K562 (cell line): Measurements from ENCODE around the gene MAPT. TPM values are rescaled to one million over a fixed set of nuclear protein-coding genes. Genes with fewer than 3 reads are reported as not detected.

Source experiments
- CBX1 ChIP-seq: sonication (generic); IDR thresholded peaks from 2 replicates; pipeline ENCODE4 v1.6.1; 2016; ENCODE audit warnings: antibody characterized with exemption, low read depth, mild to moderate bottlenecking
- CLOCK ChIP-seq: fragments of 250-450 bp; sonication (Bioruptor Pico); IDR thresholded peaks from 2 replicates; pipeline ENCODE4 v1.4.0; 2020; ENCODE audit warnings: mild to moderate bottlenecking, moderate library complexity, borderline replicate concordance
- CREBBP ChIP-seq: IDR thresholded peaks from one replicate; pipeline ENCODE4 v1.6.1; 2012; ENCODE audit warnings: low read depth, mild to moderate bottlenecking, control low read depth, inconsistent platforms, low read length
- E2F5 ChIP-seq: sonication (generic); formaldehyde crosslinking; IDR thresholded peaks from 2 replicates; pipeline ENCODE4 v1.8.0; 2022; ENCODE audit warnings: mild to moderate bottlenecking, missing genetic modification reagents
- ESRRA ChIP-seq: fragments of 450-650 bp; IDR thresholded peaks from 2 replicates; pipeline ENCODE4 v1.6.1; 2014; ENCODE audit warnings: low read depth, mild to moderate bottlenecking, moderate library complexity, borderline replicate concordance
- FOSL1 ChIP-seq: fragments of 200-800 bp; sonication (Bioruptor generic); conservative IDR thresholded peaks from 2 replicates; pipeline ENCODE4 v1.6.1; 2016; ENCODE audit warnings: missing genetic modification characterization, missing compliant biosample characterization
- FOXJ3 ChIP-seq: sonication (generic); formaldehyde crosslinking; IDR thresholded peaks from 2 replicates; pipeline ENCODE4 v1.4.0; 2020; ENCODE audit warnings: mild to moderate bottlenecking, missing genetic modification reagents
- HDAC6 ChIP-seq: IDR thresholded peaks from 2 replicates; pipeline ENCODE4 v1.6.1; 2012; ENCODE audit warnings: low read depth, mild to moderate bottlenecking, control low read depth, inconsistent platforms, low read length, moderate library complexity
- HDGF ChIP-seq: fragments of 450-650 bp; IDR thresholded peaks from 2 replicates; pipeline ENCODE4 v1.6.1; 2016
- MCM7 ChIP-seq, 2 experiments: fragments of 450-650 bp; IDR thresholded peaks; 2 replicates each; pipeline ENCODE4 v1.6.1; 2016 to 2018
- NCOR1 ChIP-seq: fragments of 450-650 bp; IDR thresholded peaks from 2 replicates; pipeline ENCODE4 v1.6.1; 2016; ENCODE audit warnings: mild to moderate bottlenecking, moderate library complexity
- NEUROD1 ChIP-seq: fragments of 150-350 bp; IDR thresholded peaks from 2 replicates; pipeline ENCODE4 v1.6.1; 2014; ENCODE audit warnings: borderline replicate concordance, low read length, low read depth; ENCODE audit not compliant: partially characterized antibody
- POU5F1 ChIP-seq: fragments of 150-350 bp; IDR thresholded peaks from 2 replicates; pipeline ENCODE4 v1.6.1; 2014; ENCODE audit warnings: borderline replicate concordance, low read length, low read depth, mild to moderate bottlenecking; ENCODE audit not compliant: partially characterized antibody
- PRMT5 ChIP-seq: sonication (generic); formaldehyde crosslinking; IDR thresholded peaks from 2 replicates; pipeline ENCODE4 v1.5.0; 2020; ENCODE audit warnings: missing genetic modification reagents
- RAD51 ChIP-seq: fragments of 450-650 bp; IDR thresholded peaks from 2 replicates; pipeline ENCODE4 v1.7.1; 2016; ENCODE audit warnings: low read depth, mild to moderate bottlenecking, borderline replicate concordance
- RBM22 ChIP-seq: fragments of 200-400 bp; formaldehyde crosslinking; IDR thresholded peaks from 2 replicates; pipeline ENCODE4 v1.6.1; 2018; ENCODE audit warnings: low read length, low read depth; ENCODE audit not compliant: poor library complexity, severe bottlenecking
- STAG1 ChIP-seq: sonication (generic); formaldehyde crosslinking; IDR thresholded peaks from 2 replicates; pipeline ENCODE4 v1.5.0; 2020; ENCODE audit warnings: missing genetic modification reagents, borderline replicate concordance
- ZFP36 ChIP-seq: fragments of 150-350 bp; IDR thresholded peaks from 2 replicates; pipeline ENCODE4 v1.6.1; 2018; ENCODE audit warnings: low read length, low read depth; ENCODE audit not compliant: partially characterized antibody
- ZNF217 ChIP-seq: sonication (generic); formaldehyde crosslinking; IDR thresholded peaks from 2 replicates; pipeline ENCODE4 v1.8.0; 2022; ENCODE audit warnings: mild to moderate bottlenecking, missing genetic modification reagents
- ZNF23 ChIP-seq: fragments of 250-450 bp; sonication (Bioruptor Pico); IDR thresholded peaks from 2 replicates; pipeline ENCODE4 v1.4.0; 2020; ENCODE audit warnings: mild to moderate bottlenecking
- ZNF586 ChIP-seq: fragments of 450-650 bp; formaldehyde crosslinking; conservative IDR thresholded peaks from 2 replicates; pipeline ENCODE4 v1.4.0; 2020; ENCODE audit warnings: mild to moderate bottlenecking, moderate library complexity
- polyA plus RNA-seq, 8 experiments: library from polyadenylated mRNA; depleted of rRNA in 4 of 8; stranded (reverse) in 5 of 8; unstranded in 3 of 8; fragments of >200 nt; fragmentation: Nextera tagmentation in 2 of 8; fragmentation: Illumina TruSeq in 1 of 8; extraction: Ambion mirVana in 2 of 8; extraction: Trizol in 1 of 8; gene quantifications; 2 replicates each; pipeline versions ENCODE4 v1.2.1 to v1.2.3, GENCODE V29; 2011 to 2014; ENCODE audit warnings: inconsistent platforms in 1 of 8, missing spikeins in 1 of 8
- total RNA-seq, 7 experiments: library from RNA; depleted of rRNA in 6 of 7; stranded (reverse); fragments of >200 nt in 6 of 7; fragmentation: Illumina TruSeq in 2 of 7; extraction: Trizol in 2 of 7; gene quantifications; 2 replicates each; pipeline versions ENCODE4 v1.2.1 to v1.2.3, GENCODE V29; 2011 to 2021; ENCODE audit warnings: low replicate concordance in 1 of 7
- TF ChIP-seq, protein P1 (sequence below): sonication (generic); formaldehyde crosslinking; IDR thresholded peaks from 2 replicates; pipeline ENCODE4 v1.4.0; 2020; ENCODE audit warnings: mild to moderate bottlenecking, missing genetic modification reagents
- TF ChIP-seq, protein P2 (sequence below): fragments of 200-400 bp; formaldehyde crosslinking; IDR thresholded peaks from 2 replicates; pipeline ENCODE4 v1.6.1; 2017; ENCODE audit warnings: mild to moderate bottlenecking, low read depth, low read length, moderate library complexity

MAPT gene
- total and polyA plus RNA-seq, 9 of the 15 experiments (the other 6 are each of a cell fraction or from before 2014, with no cell fraction given): 0.04 to 1.1 (median 0.36) TPM

GRCh38 chr17:45951941-45952340, 57.6 kb downstream of the MAPT start (continued):
- TF ChIP-seq, protein P1, sequence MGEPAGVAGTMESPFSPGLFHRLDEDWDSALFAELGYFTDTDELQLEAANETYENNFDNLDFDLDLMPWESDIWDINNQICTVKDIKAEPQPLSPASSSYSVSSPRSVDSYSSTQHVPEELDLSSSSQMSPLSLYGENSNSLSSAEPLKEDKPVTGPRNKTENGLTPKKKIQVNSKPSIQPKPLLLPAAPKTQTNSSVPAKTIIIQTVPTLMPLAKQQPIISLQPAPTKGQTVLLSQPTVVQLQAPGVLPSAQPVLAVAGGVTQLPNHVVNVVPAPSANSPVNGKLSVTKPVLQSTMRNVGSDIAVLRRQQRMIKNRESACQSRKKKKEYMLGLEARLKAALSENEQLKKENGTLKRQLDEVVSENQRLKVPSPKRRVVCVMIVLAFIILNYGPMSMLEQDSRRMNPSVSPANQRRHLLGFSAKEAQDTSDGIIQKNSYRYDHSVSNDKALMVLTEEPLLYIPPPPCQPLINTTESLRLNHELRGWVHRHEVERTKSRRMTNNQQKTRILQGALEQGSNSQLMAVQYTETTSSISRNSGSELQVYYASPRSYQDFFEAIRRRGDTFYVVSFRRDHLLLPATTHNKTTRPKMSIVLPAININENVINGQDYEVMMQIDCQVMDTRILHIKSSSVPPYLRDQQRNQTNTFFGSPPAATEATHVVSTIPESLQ: no peak
- 0 out of 2 replicates have a peak, but pooled peaks have one; percentile 25 for TF ChIP-seq FOSL1
- peak; percentile 85 for TF ChIP-seq NCOR1
- TF ChIP-seq ZNF23 (CRISPR knock-in tag): no peak
- TF ChIP-seq, protein P2, sequence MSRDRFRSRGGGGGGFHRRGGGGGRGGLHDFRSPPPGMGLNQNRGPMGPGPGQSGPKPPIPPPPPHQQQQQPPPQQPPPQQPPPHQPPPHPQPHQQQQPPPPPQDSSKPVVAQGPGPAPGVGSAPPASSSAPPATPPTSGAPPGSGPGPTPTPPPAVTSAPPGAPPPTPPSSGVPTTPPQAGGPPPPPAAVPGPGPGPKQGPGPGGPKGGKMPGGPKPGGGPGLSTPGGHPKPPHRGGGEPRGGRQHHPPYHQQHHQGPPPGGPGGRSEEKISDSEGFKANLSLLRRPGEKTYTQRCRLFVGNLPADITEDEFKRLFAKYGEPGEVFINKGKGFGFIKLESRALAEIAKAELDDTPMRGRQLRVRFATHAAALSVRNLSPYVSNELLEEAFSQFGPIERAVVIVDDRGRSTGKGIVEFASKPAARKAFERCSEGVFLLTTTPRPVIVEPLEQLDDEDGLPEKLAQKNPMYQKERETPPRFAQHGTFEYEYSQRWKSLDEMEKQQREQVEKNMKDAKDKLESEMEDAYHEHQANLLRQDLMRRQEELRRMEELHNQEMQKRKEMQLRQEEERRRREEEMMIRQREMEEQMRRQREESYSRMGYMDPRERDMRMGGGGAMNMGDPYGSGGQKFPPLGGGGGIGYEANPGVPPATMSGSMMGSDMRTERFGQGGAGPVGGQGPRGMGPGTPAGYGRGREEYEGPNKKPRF: no peak
- TF ChIP-seq ZNF217: no peak
- no peak for TF ChIP-seq MCM7 (IDR thresholded peaks at IDR 0.05)
- TF ChIP-seq FOXJ3 (CRISPR knock-in tag): no peak
- TF ChIP-seq STAG1 (CRISPR knock-in tag): no peak
- no peak for TF ChIP-seq E2F5 (CRISPR knock-in tag)
- TF ChIP-seq HDAC6: no peak
- no peak for TF ChIP-seq ZFP36
- no peak for TF ChIP-seq PRMT5 (CRISPR knock-in tag)
- no peak for TF ChIP-seq POU5F1
- TF ChIP-seq CBX1: no peak
- TF ChIP-seq NEUROD1: no peak
- TF ChIP-seq ZNF586 (CRISPR knock-in tag): no peak
- TF ChIP-seq ESRRA: no peak
- TF ChIP-seq CLOCK (CRISPR knock-in tag): no peak
- no peak for TF ChIP-seq HDGF
- no peak for TF ChIP-seq CREBBP
- no peak for TF ChIP-seq RAD51
- no peak for TF ChIP-seq RBM22
